Panc1 (cell line): ENCODE data around the gene CYTH4. TPM values are rescaled to one million over a fixed set of nuclear protein-coding genes. Genes with fewer than 3 reads are reported as not detected.

Source experiments
- ATAC-seq: fragments of 200-7000 bp; cut with Tn5 transposase; 2 replicates; pipeline ENCODE4 v1.9.1; 2020; ENCODE audit warnings: mild to moderate bottlenecking, moderate library complexity
- BruUV-seq: library from RNA; stranded (reverse); fragments of 400-500 nt; replicated peaks from 2 replicates; lab custom pipeline; 2021; lab: Mats Ljungman, UMichigan
- CTCF ChIA-PET: fragments of 300-600 bp; sonication (Branson Sonifier 250); formaldehyde crosslinking; loops from one replicate; lab custom pipeline; 2022; ENCODE audit warnings: antibody characterized with exemption; lab: Charles Lee
- POLR2A ChIA-PET: fragments of 300-600 bp; sonication (Branson Sonifier 250); formaldehyde crosslinking; loops from one replicate; lab custom pipeline; 2022; ENCODE audit warnings: antibody characterized with exemption; lab: Charles Lee
- DNase-seq: peaks from one replicate; pipeline ENCODE4 v3.0.0-alpha.2; 2010; ENCODE audit warnings: low read depth, low spot score
- H3K27ac ChIP-seq: 2 replicates; pipeline ENCODE4 v1.5.1; 2011; ENCODE audit warnings: mild to moderate bottlenecking, low read length, inconsistent platforms
- H3K27me3 ChIP-seq: fragments of 200-500 bp; sonication (Bioruptor generic); 2 replicates; pipeline ENCODE4 v1.6.0; 2014; ENCODE audit warnings: low read length, inconsistent platforms; ENCODE audit not compliant: control insufficient read depth, insufficient read depth
- H3K36me3 ChIP-seq: fragments of 200-500 bp; sonication (Bioruptor generic); 2 replicates; pipeline ENCODE4 v1.5.1; 2014; ENCODE audit warnings: inconsistent platforms, mild to moderate bottlenecking, low read length, moderate library complexity; ENCODE audit not compliant: control insufficient read depth, insufficient read depth
- H3K4me1 ChIP-seq: 2 replicates; pipeline ENCODE4 v1.5.1; 2011; ENCODE audit warnings: inconsistent platforms, mild to moderate bottlenecking, low read length, moderate library complexity; ENCODE audit not compliant: control insufficient read depth, insufficient read depth
- H3K4me3 ChIP-seq, 2 experiments: 2 replicates each; pipeline ENCODE4 v1.5.1; 2011 to 2012; ENCODE audit warnings: low read depth in 2 of 2, low read length in 2 of 2, mild to moderate bottlenecking in 2 of 2, inconsistent platforms in 1 of 2, moderate library complexity in 1 of 2
- H3K9me3 ChIP-seq: fragments of 200-500 bp; sonication (Bioruptor generic); 2 replicates; pipeline ENCODE4 v1.5.1; 2014; ENCODE audit warnings: low read depth, mild to moderate bottlenecking, inconsistent platforms, low read length, moderate library complexity; ENCODE audit not compliant: control insufficient read depth, insufficient read depth
- POLR2AphosphoS5 ChIP-seq: IDR thresholded peaks from 2 replicates; pipeline ENCODE4 v1.6.1; 2012; ENCODE audit warnings: mild to moderate bottlenecking, low read depth, low read length, moderate library complexity
- SIN3A ChIP-seq: IDR thresholded peaks from 2 replicates; pipeline ENCODE4 v1.6.1; 2012; ENCODE audit warnings: low read depth, mild to moderate bottlenecking, low read length, moderate library complexity, borderline replicate concordance; ENCODE audit not compliant: insufficient read depth
- TCF7L2 ChIP-seq: IDR thresholded peaks from 2 replicates; pipeline ENCODE4 v1.6.1; 2011; ENCODE audit warnings: mild to moderate bottlenecking, low read depth, low read length, inconsistent platforms
- in situ Hi-C: cut with HindIII; loops from 2 replicates; pipeline ENCODE4 v1.10.0; 2016; ENCODE audit warnings: low sequenced_read_pairs, low pct_unique_long_range_greater_than_20kb
- intact Hi-C: fragments of 100-400 bp; cut with micrococcal nuclease; formaldehyde crosslinking; loops from one replicate; pipeline ENCODE4 v1.10.0; 2022; ENCODE audit not compliant: unreplicated experiment
- total RNA-seq: library from RNA; stranded (reverse); gene quantifications from one replicate; pipeline ENCODE4 v1.2.1, GENCODE V29; 2021; ENCODE audit not compliant: unreplicated experiment
- TF ChIP-seq, protein P1 (sequence below), 2 experiments: IDR thresholded peaks; 2 replicates each; pipeline ENCODE4 v1.6.1; 2011 to 2012; ENCODE audit warnings: low read depth in 2 of 2, control low read depth in 1 of 2, low read length in 1 of 2, mild to moderate bottlenecking in 1 of 2, moderate library complexity in 1 of 2; ENCODE audit not compliant: insufficient read depth in 1 of 2
- TF ChIP-seq, protein P2 (sequence below): fragments of 450-650 bp; IDR thresholded peaks from 2 replicates; pipeline ENCODE4 v1.5.1; 2017; ENCODE audit warnings: mild to moderate bottlenecking

The CYTH4 gene
- total RNA-seq, 1 experiment from 2014 or later: 1.3 TPM

DNA sequence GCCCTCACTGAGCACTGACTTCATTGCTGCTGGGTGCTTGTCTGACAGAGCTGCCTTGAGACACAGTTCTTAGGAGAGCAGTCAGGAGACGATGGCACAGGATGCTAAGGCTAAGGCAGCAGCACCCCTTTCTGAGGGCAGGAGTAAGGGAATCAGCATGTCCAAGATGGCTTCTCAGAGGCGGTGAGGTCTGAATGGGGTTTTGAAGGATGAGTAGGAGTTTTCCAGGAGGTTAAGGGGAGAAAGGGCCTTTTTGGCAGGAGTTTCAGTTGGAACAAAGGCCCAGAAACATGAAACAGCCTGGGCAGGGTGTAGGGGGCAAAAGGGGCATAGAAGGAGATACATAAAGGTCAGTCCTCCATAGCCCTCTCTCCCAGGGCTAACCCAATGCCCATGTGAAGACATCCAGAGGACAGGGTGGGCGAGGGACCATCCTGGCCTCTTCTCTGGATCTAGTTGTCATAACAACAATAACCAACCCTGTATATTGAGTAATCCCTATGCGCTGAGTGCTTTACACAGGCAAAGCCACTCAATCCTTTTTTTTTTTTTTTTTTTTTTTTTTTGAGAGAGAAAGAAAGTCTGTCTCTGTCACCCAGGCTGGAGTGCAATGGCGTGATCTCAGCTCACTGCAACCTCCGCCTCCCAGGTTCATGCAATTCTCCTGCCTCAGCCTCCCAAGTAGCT lies 19.0 kb downstream of the CYTH4 start:
- H3K27me3 ChIP-seq: no peaks in the 10 kb centered on the region
- POLR2A ChIA-PET: no interaction called here
- DNase-seq (no peak), ATAC-seq (no peak)
- CTCF ChIA-PET: interaction anchor here (0.6 to 0.7 kb wide), 2 partner anchors 35 to 190 kb away, joined by 3 to 15 read pairs; no protein-coding TSS in a partner anchor
- in situ Hi-C loops: no loop called here
- H3K27ac ChIP-seq: 0 out of 2 replicates have a peak overlapping the region, but pooled peaks have one; percentile 34
- H3K36me3 ChIP-seq: no peaks in the 10 kb centered on the region
- no TSS peak for BruUV-seq
- intact Hi-C loops: no loop called here
- H3K9me3 ChIP-seq: no peaks in the 10 kb centered on the region
- TF ChIP-seq TCF7L2: no peak
- TF ChIP-seq, protein P1, sequence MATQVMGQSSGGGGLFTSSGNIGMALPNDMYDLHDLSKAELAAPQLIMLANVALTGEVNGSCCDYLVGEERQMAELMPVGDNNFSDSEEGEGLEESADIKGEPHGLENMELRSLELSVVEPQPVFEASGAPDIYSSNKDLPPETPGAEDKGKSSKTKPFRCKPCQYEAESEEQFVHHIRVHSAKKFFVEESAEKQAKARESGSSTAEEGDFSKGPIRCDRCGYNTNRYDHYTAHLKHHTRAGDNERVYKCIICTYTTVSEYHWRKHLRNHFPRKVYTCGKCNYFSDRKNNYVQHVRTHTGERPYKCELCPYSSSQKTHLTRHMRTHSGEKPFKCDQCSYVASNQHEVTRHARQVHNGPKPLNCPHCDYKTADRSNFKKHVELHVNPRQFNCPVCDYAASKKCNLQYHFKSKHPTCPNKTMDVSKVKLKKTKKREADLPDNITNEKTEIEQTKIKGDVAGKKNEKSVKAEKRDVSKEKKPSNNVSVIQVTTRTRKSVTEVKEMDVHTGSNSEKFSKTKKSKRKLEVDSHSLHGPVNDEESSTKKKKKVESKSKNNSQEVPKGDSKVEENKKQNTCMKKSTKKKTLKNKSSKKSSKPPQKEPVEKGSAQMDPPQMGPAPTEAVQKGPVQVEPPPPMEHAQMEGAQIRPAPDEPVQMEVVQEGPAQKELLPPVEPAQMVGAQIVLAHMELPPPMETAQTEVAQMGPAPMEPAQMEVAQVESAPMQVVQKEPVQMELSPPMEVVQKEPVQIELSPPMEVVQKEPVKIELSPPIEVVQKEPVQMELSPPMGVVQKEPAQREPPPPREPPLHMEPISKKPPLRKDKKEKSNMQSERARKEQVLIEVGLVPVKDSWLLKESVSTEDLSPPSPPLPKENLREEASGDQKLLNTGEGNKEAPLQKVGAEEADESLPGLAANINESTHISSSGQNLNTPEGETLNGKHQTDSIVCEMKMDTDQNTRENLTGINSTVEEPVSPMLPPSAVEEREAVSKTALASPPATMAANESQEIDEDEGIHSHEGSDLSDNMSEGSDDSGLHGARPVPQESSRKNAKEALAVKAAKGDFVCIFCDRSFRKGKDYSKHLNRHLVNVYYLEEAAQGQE (IDR thresholded peaks at IDR 0.05; ENCODE audit: insufficient read depth in 1 of 2, low read depth in 2 of 2, low read length in 1 of 2): no peak
- TF ChIP-seq, protein P2, sequence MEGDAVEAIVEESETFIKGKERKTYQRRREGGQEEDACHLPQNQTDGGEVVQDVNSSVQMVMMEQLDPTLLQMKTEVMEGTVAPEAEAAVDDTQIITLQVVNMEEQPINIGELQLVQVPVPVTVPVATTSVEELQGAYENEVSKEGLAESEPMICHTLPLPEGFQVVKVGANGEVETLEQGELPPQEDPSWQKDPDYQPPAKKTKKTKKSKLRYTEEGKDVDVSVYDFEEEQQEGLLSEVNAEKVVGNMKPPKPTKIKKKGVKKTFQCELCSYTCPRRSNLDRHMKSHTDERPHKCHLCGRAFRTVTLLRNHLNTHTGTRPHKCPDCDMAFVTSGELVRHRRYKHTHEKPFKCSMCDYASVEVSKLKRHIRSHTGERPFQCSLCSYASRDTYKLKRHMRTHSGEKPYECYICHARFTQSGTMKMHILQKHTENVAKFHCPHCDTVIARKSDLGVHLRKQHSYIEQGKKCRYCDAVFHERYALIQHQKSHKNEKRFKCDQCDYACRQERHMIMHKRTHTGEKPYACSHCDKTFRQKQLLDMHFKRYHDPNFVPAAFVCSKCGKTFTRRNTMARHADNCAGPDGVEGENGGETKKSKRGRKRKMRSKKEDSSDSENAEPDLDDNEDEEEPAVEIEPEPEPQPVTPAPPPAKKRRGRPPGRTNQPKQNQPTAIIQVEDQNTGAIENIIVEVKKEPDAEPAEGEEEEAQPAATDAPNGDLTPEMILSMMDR: no peak
- no peak for TF ChIP-seq SIN3A
- no peak overlapping the region for H3K4me3 ChIP-seq
- peaks cover 17% of the 10 kb centered on the region for H3K4me1 ChIP-seq

DNA sequence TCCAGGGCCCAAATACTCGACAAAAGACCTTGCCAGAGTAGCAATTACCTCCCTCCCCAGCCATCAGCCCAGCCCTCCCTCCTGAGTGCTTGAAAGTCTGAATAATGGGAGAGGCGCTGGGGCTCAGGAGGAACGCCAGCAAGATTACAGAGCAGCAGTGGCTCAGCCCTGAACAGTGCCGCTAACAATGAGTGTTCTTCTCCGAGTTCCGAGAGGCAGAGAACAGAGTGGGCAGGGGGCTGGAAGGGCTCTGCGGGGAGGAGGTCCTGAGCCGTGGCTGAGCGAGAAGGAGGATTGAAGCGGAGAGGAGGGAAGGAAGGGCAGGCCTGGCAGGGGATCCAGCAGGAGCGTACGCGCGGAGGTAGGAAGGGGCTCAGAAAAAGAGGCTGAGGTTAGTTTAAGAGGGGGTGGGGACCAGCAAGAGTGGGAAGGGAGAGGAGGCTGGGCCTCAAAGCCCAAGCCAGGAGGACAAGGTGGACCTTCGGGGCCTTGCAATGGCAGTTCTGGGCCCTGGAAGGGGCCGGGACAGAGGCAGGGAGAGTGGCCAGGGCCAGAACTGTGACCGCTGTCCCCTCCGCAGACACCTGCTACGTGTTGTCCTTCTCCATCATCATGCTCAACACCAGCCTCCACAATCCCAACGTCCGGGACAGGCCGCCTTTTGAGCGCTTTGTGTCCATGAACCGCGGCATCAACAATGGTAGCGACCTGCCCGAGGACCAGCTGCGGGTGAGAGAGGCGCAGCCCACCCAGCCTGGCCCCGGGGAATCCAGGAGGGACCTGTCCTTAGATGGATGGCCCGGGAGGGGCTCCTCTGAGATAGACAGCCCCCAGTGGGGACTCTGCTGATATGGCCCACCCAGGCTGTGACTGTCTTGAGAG lies 20.6 kb downstream of the CYTH4 start:
- no peaks in the 10 kb centered on the region for H3K27me3 ChIP-seq
- ATAC-seq (no peak), DNase-seq (no peak)
- no TSS peak for BruUV-seq
- H3K9me3 ChIP-seq: no peaks in the 10 kb centered on the region
- no peak overlapping the region for H3K4me3 ChIP-seq
- TF ChIP-seq, protein P2: no peak
- no peak for TF ChIP-seq SIN3A
- TF ChIP-seq POLR2AphosphoS5: no peak
- no peak for TF ChIP-seq TCF7L2
- TF ChIP-seq, protein P1 (IDR thresholded peaks at IDR 0.05; ENCODE audit: insufficient read depth in 1 of 2, low read depth in 2 of 2, low read length in 1 of 2): no peak
- H3K36me3 ChIP-seq: no peaks in the 10 kb centered on the region
- intact Hi-C loops (no loop called here), in situ Hi-C loops (no loop called here)
- ChIA-PET CTCF (no interaction called here), POLR2A (no interaction called here)
- peaks cover 31% of the 10 kb centered on the region for H3K4me1 ChIP-seq
- peak overlapping the region; percentile 91 for H3K27ac ChIP-seq
